Measurements from ENCODE around the gene CALML6. TPM values are rescaled to one million over a fixed set of nuclear protein-coding genes. Genes with fewer than 3 reads are reported as not detected.

CALML6 gene
- total RNA-seq, 1 experiment from 2014 or later = 1.5 TPM

DNA sequence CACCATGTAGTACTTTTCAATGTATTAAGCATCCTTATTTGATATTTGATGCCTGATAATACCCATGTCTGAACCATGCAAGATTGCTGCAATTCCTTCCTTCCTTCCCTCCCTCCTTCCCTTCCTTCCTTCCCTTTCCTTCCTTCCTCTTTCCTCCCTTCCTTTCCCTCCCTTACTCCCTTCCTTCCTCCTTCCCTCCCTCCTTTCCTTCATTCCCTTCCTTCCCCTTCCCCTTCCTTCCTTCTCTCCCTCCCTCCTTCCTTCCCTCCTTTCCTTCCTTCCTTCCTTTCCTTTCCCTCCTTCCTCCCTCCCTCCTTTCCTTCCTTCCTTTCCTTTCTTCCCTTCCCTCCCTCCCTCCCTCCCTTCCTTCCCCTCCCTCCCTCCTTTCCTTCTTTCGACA lies 33.7 kb downstream of the CALML6 start:
- CTCF ChIA-PET = no interaction called here
- Histone ChIP-seq H3K4me3 (ENCODE audit: low read depth in 2 of 2, low read length in 2 of 2) (no peak overlapping the region), H3K9me3 (ENCODE audit: control insufficient read depth, insufficient read depth, low read depth, low read length) (no peaks in the 10 kb centered on the region), H3K36me3 (ENCODE audit: control insufficient read depth, insufficient read depth, low read length) (no peaks in the 10 kb centered on the region), H3K27me3 (ENCODE audit: control insufficient read depth, insufficient read depth, low read length) (no peaks in the 10 kb centered on the region), H3K4me1 (ENCODE audit: control insufficient read depth, insufficient read depth, low read length) (no peaks in the 10 kb centered on the region), H3K27ac (ENCODE audit: low read length) (no peak overlapping the region)
- intact Hi-C loops (cut with micrococcal nuclease; ENCODE audit: unreplicated experiment) (no loop called here), in situ Hi-C loops (cut with HindIII; ENCODE audit: low pct_unique_long_range_greater_than_20kb, low sequenced_read_pairs) (no loop called here)
- DNase-seq (ENCODE audit: low read depth, low spot score) (no peak), ATAC-seq (no peak)
- POLR2A ChIA-PET = no interaction called here
- no peak for TF ChIP-seq POLR2AphosphoS5 (IDR thresholded peaks at IDR 0.05; ENCODE audit: low read depth, low read length)
- no peak for TF ChIP-seq TCF7L2 (IDR thresholded peaks at IDR 0.05; ENCODE audit: low read depth, low read length)
- TF ChIP-seq, protein P1, sequence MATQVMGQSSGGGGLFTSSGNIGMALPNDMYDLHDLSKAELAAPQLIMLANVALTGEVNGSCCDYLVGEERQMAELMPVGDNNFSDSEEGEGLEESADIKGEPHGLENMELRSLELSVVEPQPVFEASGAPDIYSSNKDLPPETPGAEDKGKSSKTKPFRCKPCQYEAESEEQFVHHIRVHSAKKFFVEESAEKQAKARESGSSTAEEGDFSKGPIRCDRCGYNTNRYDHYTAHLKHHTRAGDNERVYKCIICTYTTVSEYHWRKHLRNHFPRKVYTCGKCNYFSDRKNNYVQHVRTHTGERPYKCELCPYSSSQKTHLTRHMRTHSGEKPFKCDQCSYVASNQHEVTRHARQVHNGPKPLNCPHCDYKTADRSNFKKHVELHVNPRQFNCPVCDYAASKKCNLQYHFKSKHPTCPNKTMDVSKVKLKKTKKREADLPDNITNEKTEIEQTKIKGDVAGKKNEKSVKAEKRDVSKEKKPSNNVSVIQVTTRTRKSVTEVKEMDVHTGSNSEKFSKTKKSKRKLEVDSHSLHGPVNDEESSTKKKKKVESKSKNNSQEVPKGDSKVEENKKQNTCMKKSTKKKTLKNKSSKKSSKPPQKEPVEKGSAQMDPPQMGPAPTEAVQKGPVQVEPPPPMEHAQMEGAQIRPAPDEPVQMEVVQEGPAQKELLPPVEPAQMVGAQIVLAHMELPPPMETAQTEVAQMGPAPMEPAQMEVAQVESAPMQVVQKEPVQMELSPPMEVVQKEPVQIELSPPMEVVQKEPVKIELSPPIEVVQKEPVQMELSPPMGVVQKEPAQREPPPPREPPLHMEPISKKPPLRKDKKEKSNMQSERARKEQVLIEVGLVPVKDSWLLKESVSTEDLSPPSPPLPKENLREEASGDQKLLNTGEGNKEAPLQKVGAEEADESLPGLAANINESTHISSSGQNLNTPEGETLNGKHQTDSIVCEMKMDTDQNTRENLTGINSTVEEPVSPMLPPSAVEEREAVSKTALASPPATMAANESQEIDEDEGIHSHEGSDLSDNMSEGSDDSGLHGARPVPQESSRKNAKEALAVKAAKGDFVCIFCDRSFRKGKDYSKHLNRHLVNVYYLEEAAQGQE (IDR thresholded peaks at IDR 0.05; ENCODE audit: insufficient read depth in 1 of 2, low read depth in 2 of 2, low read length in 1 of 2) = no peak
- TF ChIP-seq, protein P2, sequence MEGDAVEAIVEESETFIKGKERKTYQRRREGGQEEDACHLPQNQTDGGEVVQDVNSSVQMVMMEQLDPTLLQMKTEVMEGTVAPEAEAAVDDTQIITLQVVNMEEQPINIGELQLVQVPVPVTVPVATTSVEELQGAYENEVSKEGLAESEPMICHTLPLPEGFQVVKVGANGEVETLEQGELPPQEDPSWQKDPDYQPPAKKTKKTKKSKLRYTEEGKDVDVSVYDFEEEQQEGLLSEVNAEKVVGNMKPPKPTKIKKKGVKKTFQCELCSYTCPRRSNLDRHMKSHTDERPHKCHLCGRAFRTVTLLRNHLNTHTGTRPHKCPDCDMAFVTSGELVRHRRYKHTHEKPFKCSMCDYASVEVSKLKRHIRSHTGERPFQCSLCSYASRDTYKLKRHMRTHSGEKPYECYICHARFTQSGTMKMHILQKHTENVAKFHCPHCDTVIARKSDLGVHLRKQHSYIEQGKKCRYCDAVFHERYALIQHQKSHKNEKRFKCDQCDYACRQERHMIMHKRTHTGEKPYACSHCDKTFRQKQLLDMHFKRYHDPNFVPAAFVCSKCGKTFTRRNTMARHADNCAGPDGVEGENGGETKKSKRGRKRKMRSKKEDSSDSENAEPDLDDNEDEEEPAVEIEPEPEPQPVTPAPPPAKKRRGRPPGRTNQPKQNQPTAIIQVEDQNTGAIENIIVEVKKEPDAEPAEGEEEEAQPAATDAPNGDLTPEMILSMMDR (IDR thresholded peaks at IDR 0.05) = no peak
- TF ChIP-seq SIN3A (IDR thresholded peaks at IDR 0.05; ENCODE audit: borderline replicate concordance, insufficient read depth, low read depth, low read length) = no peak
- BruUV-seq (replicated peaks) = no TSS peak

DNA sequence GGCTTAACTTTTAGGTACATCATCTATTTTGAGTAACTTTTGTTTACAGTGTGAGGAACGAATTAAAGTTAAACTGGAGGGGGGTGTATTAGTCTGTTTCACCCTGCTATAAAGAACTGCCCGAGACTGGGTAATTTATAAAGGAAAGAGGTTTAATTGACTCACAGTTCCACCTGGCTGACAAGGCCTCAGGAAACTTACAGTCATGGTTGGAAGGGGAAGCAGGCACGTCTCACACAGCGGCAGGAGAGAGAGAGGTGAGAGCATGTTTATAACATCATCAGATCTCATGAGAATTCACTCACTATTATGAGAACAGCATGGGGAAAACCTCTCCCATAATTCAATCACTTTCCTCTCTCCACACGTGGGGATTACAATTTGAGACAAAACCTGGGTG lies 35.9 kb downstream of the CALML6 start:
- no peaks in the 10 kb centered on the region for H3K36me3 ChIP-seq (ENCODE audit: control insufficient read depth, insufficient read depth, low read length)
- no TSS peak for BruUV-seq (replicated peaks)
- DNase-seq (ENCODE audit: low read depth, low spot score) (no peak), ATAC-seq (no peak)
- ChIA-PET CTCF (no interaction called here), POLR2A (no interaction called here)
- in situ Hi-C loops (cut with HindIII; ENCODE audit: low pct_unique_long_range_greater_than_20kb, low sequenced_read_pairs) = no loop called here
- no peak overlapping the region for H3K4me3 ChIP-seq (ENCODE audit: low read depth in 2 of 2, low read length in 2 of 2)
- TF ChIP-seq, protein P1 (IDR thresholded peaks at IDR 0.05; ENCODE audit: insufficient read depth in 1 of 2, low read depth in 2 of 2, low read length in 1 of 2) = no peak
- TF ChIP-seq, protein P2 (IDR thresholded peaks at IDR 0.05) = no peak
- TF ChIP-seq SIN3A (IDR thresholded peaks at IDR 0.05; ENCODE audit: borderline replicate concordance, insufficient read depth, low read depth, low read length) (no peak), TCF7L2 (IDR thresholded peaks at IDR 0.05; ENCODE audit: low read depth, low read length) (no peak), POLR2AphosphoS5 (IDR thresholded peaks at IDR 0.05; ENCODE audit: low read depth, low read length) (no peak)
- intact Hi-C loops (cut with micrococcal nuclease; ENCODE audit: unreplicated experiment) = no loop called here
- no peaks in the 10 kb centered on the region for H3K4me1 ChIP-seq (ENCODE audit: control insufficient read depth, insufficient read depth, low read length)
- H3K27ac ChIP-seq (ENCODE audit: low read length) = no peak overlapping the region
- H3K27me3 ChIP-seq (ENCODE audit: control insufficient read depth, insufficient read depth, low read length) = no peaks in the 10 kb centered on the region
- H3K9me3 ChIP-seq (ENCODE audit: control insufficient read depth, insufficient read depth, low read depth, low read length) = no peaks in the 10 kb centered on the region
